Mammary epithelial cell (primary cell): ENCODE results near the gene SLC6A4.

Experiments
- CTCF ChIP-seq, 2 donors: IDR thresholded peaks in 1 of 2; conservative IDR thresholded peaks in 1 of 2; 2 replicates each; pipeline ENCODE4 v1.5.1; 2011 to 2012; ENCODE audit warnings: inconsistent platforms in 2 of 2, low read length in 2 of 2, mild to moderate bottlenecking in 2 of 2, control low read depth in 1 of 2, low read depth in 1 of 2; ENCODE audit not compliant: insufficient read depth in 1 of 2; ENCODE audit errors: extremely low read depth in 1 of 2
- EZH2 ChIP-seq: IDR thresholded peaks from 2 replicates; pipeline ENCODE4 v1.6.1; 2012; ENCODE audit warnings: low read length, inconsistent platforms, borderline replicate concordance

- TF ChIP-seq EZH2 (no peak), CTCF (conservative IDR thresholded peaks at IDR 0.05 in 1 of 2, IDR thresholded peaks at IDR 0.05 in 1 of 2; ENCODE audit: extremely low read depth in 1 of 2, insufficient read depth in 1 of 2, low read depth in 1 of 2, low read length in 2 of 2) (no peak)
These were observed 43.7 kb upstream of the SLC6A4 start for GRCh38 chr17:30279156-30279555.
